Neural cell (in vitro differentiated cells): Measurements from ENCODE around the gene SH3YL1. TPM values are rescaled to one million over a fixed set of nuclear protein-coding genes. Genes with fewer than 3 reads are reported as not detected.
"Not testable (repeated sequence)": the region's sequence is repeated elsewhere in the genome, so short reads cannot be mapped to it uniquely, and the experiment has no call there.

Experiments used
- H2AFZ ChIP-seq: fragments of 200-600, 300-800 bp; sonication (generic), shearing (Covaris generic); 2 replicates; pipeline ENCODE4 v1.6.0; 2014; ENCODE audit warnings: low read depth, mild to moderate bottlenecking, antibody characterized with exemption, low read length, moderate library complexity
- H3F3A ChIP-seq: fragments of 200-600 bp; shearing (Covaris generic); 2 replicates; pipeline ENCODE4 v1.6.1; 2016; ENCODE audit warnings: mild to moderate bottlenecking, moderate library complexity, mixed read lengths, antibody characterized with exemption, low read length; ENCODE audit not compliant: insufficient read depth, poor library complexity, severe bottlenecking
- H3K27ac ChIP-seq: fragments of 200-600, 300-800 bp; sonication (generic), shearing (Covaris generic); 2 replicates; pipeline ENCODE4 v1.5.1; 2014; ENCODE audit warnings: mild to moderate bottlenecking, low read length, moderate library complexity
- H3K27me3 ChIP-seq: fragments of 300-800, 200-600 bp; sonication (generic), shearing (Covaris generic); 2 replicates; pipeline ENCODE4 v1.6.0; 2014; ENCODE audit warnings: mild to moderate bottlenecking, low read depth, low read length, moderate library complexity; ENCODE audit not compliant: insufficient read depth
- H3K36me3 ChIP-seq: fragments of 300-800, 200-600 bp; sonication (generic), shearing (Covaris generic); 2 replicates; pipeline ENCODE4 v1.5.1; 2014; ENCODE audit warnings: mild to moderate bottlenecking, antibody characterized with exemption, low read length, moderate library complexity; ENCODE audit not compliant: insufficient read depth
- H3K4me2 ChIP-seq: fragments of 300-800, 200-600 bp; sonication (generic), shearing (Covaris generic); 2 replicates; pipeline ENCODE4 v1.6.0; 2014; ENCODE audit warnings: mild to moderate bottlenecking, low read length
- H3K4me3 ChIP-seq: fragments of 300-800, 200-600 bp; sonication (generic), shearing (Covaris generic); 2 replicates; pipeline ENCODE4 v1.5.1; 2014; ENCODE audit warnings: mild to moderate bottlenecking, low read length, moderate library complexity
- H3K79me2 ChIP-seq: fragments of 200-600 bp; shearing (Covaris generic); replicated peaks from 2 replicates; pipeline ENCODE4 v1.6.0; 2014; ENCODE audit warnings: mild to moderate bottlenecking, low read length, moderate library complexity; ENCODE audit not compliant: insufficient read depth
- H3K9ac ChIP-seq: fragments of 300-800, 200-600 bp; sonication (generic), shearing (Covaris generic); 2 replicates; pipeline ENCODE4 v1.6.1; 2016; ENCODE audit warnings: mild to moderate bottlenecking, low read length, mixed read lengths
- H3K9me2 ChIP-seq: fragments of 200-600 bp; shearing (Covaris generic); 2 replicates; pipeline ENCODE4 v1.6.1; 2016; ENCODE audit warnings: mild to moderate bottlenecking, low read length, mixed read lengths; ENCODE audit not compliant: insufficient read depth
- H3K9me3 ChIP-seq: fragments of 200-600, 300-800 bp; sonication (generic), shearing (Covaris generic); 2 replicates; pipeline ENCODE4 v1.6.1; 2016; ENCODE audit warnings: mild to moderate bottlenecking, mixed run types, low read length, moderate library complexity, mixed read lengths
- H4K20me1 ChIP-seq: fragments of 200-600 bp; shearing (Covaris generic); 2 replicates; pipeline ENCODE4 v1.6.1; 2016; ENCODE audit warnings: mild to moderate bottlenecking, mixed run types; ENCODE audit not compliant: insufficient read depth
- CTCF ChIP-seq: fragments of 450-650 bp; IDR thresholded peaks from 2 replicates; pipeline ENCODE4 v1.5.1; 2014; ENCODE audit warnings: antibody characterized with exemption, mild to moderate bottlenecking, moderate library complexity; ENCODE audit not compliant: poor library complexity, severe bottlenecking
- EP300 ChIP-seq: fragments of 450-650 bp; conservative IDR thresholded peaks from 2 replicates; pipeline ENCODE4 v1.6.1; 2014; ENCODE audit warnings: antibody characterized with exemption, mild to moderate bottlenecking, moderate library complexity; ENCODE audit not compliant: poor library complexity, severe bottlenecking
- EZH2 ChIP-seq: fragments of 200-600, 300-800 bp; shearing (Covaris generic), sonication (generic); IDR thresholded peaks from 2 replicates; pipeline ENCODE4 v1.6.1; 2014; ENCODE audit warnings: antibody characterized with exemption, low read length, borderline replicate concordance, mild to moderate bottlenecking; ENCODE audit not compliant: insufficient read depth, poor library complexity, severe bottlenecking
- MXI1 ChIP-seq: fragments of 450-650 bp; conservative IDR thresholded peaks from 2 replicates; pipeline ENCODE4 v1.6.1; 2014; ENCODE audit warnings: antibody characterized with exemption, mild to moderate bottlenecking; ENCODE audit not compliant: poor library complexity, severe bottlenecking
- POLR2AphosphoS5 ChIP-seq: IDR thresholded peaks from 2 replicates; pipeline ENCODE4 v1.6.1; 2012
- RAD21 ChIP-seq: fragments of 450-650 bp; conservative IDR thresholded peaks from 2 replicates; pipeline ENCODE4 v1.6.1; 2014; ENCODE audit warnings: antibody characterized with exemption, mild to moderate bottlenecking, moderate library complexity
- REST ChIP-seq: IDR thresholded peaks from 2 replicates; pipeline ENCODE4 v1.6.1; 2012; ENCODE audit warnings: borderline replicate concordance
- SMC3 ChIP-seq: fragments of 450-650 bp; conservative IDR thresholded peaks from 2 replicates; pipeline ENCODE4 v1.6.1; 2014; ENCODE audit warnings: antibody characterized with exemption, mild to moderate bottlenecking, moderate library complexity; ENCODE audit not compliant: poor library complexity
- TAF1 ChIP-seq: IDR thresholded peaks from 2 replicates; pipeline ENCODE4 v1.6.1; 2012; ENCODE audit warnings: low read depth
- polyA plus RNA-seq: library from polyadenylated mRNA; depleted of rRNA; stranded (reverse); fragments of >200 nt; gene quantifications from 2 replicates; pipeline ENCODE4 v1.2.3, GENCODE V29; 2014

SH3YL1 gene
- polyA plus RNA-seq, 1 donor from 2014 or later = 70.6 TPM

- no peaks in the 10 kb centered on the region for H3K9me3 ChIP-seq
- H2AFZ ChIP-seq = no peak overlapping the region
- no peaks in the 10 kb centered on the region for H3F3A ChIP-seq
- no peak overlapping the region for H3K27ac ChIP-seq
- H3K4me3 ChIP-seq = no peak overlapping the region
- TF ChIP-seq SMC3 = no peak
- no peak for TF ChIP-seq EP300
- no peak for TF ChIP-seq CTCF
- no peak for TF ChIP-seq RAD21
- TF ChIP-seq REST = no peak
- no peak for TF ChIP-seq MXI1
- TF ChIP-seq TAF1 = no peak
- TF ChIP-seq EZH2 = no peak
- TF ChIP-seq POLR2AphosphoS5 = no peak
- H3K9me2 ChIP-seq = no peaks in the 10 kb centered on the region
- no peaks in the 10 kb centered on the region for H4K20me1 ChIP-seq
- H3K9ac ChIP-seq = no peak overlapping the region
- no peaks in the 10 kb centered on the region for H3K27me3 ChIP-seq
- no peaks in the 10 kb centered on the region for H3K79me2 ChIP-seq
- no peak overlapping the region for H3K4me2 ChIP-seq
- H3K36me3 ChIP-seq = no peaks in the 10 kb centered on the region
These were observed 87.7 kb downstream of the SH3YL1 start for GRCh38 chr2:175880-176820.

- no peaks in the 10 kb centered on the region for H3K36me3 ChIP-seq
- no peak overlapping the region for H3K27ac ChIP-seq
- H3K9me2 ChIP-seq = no peaks in the 10 kb centered on the region
- H4K20me1 ChIP-seq = no peaks in the 10 kb centered on the region
- no peak for TF ChIP-seq SMC3
- TF ChIP-seq TAF1 = no peak
- no peak for TF ChIP-seq POLR2AphosphoS5
- TF ChIP-seq RAD21 = no peak
- no peak for TF ChIP-seq CTCF
- H3K27me3 ChIP-seq = no peaks in the 10 kb centered on the region
- H2AFZ ChIP-seq = no peak overlapping the region
- H3K9ac ChIP-seq = no peak overlapping the region
- H3K79me2 ChIP-seq = no peaks in the 10 kb centered on the region
- no peak overlapping the region for H3K4me2 ChIP-seq
- no peak overlapping the region for H3K4me3 ChIP-seq
- H3F3A ChIP-seq = no peaks in the 10 kb centered on the region
- no peaks in the 10 kb centered on the region for H3K9me3 ChIP-seq
These were observed 88.6 kb downstream of the SH3YL1 start for GRCh38 chr2:175161-175786.

- not testable (repeated sequence) for H3K4me3 ChIP-seq, H3K79me2 ChIP-seq, H3K9ac ChIP-seq, H3K9me2 ChIP-seq, H3K4me2 ChIP-seq, H2AFZ ChIP-seq, H3K27me3 ChIP-seq, H3K27ac ChIP-seq, H4K20me1 ChIP-seq, H3K9me3 ChIP-seq, H3F3A ChIP-seq, H3K36me3 ChIP-seq
These were observed 91.7 kb downstream of the SH3YL1 start for GRCh38 chr2:172120-172519.
